Stomach smooth muscle (tissue), 2 donors: ENCODE results near the gene TMEM229A.
A peak's percentile ranks its signal among the peaks of the same experiment; 100 is the strongest.
"Not testable (repeated sequence)": the region's sequence is repeated elsewhere in the genome, so short reads cannot be mapped to it uniquely, and the experiment has no call there.

Experiments used
- H3K27ac ChIP-seq: one replicate; pipeline ENCODE4 v1.7.0; 2013; ENCODE audit warnings: mild to moderate bottlenecking, low read length, inconsistent platforms
- H3K27me3 ChIP-seq, 2 donors: one replicate each; pipeline ENCODE4 v1.7.0; 2013; ENCODE audit warnings: low read length in 2 of 2; ENCODE audit not compliant: insufficient read depth in 2 of 2, control insufficient read depth in 1 of 2
- H3K36me3 ChIP-seq, 2 donors: one replicate each; pipeline ENCODE4 v1.7.0; 2013; ENCODE audit warnings: low read length in 2 of 2; ENCODE audit not compliant: control insufficient read depth in 2 of 2, insufficient read depth in 2 of 2
- H3K4me1 ChIP-seq: one replicate; pipeline ENCODE4 v1.7.0; 2013; ENCODE audit warnings: low read length; ENCODE audit not compliant: control insufficient read depth, insufficient read depth
- H3K4me3 ChIP-seq, 2 donors: one replicate each; pipeline ENCODE4 v1.7.0; 2013; ENCODE audit warnings: low read length in 2 of 2
- H3K9ac ChIP-seq, 2 donors: one replicate each; pipeline ENCODE4 v1.7.0; 2013; ENCODE audit warnings: low read length in 2 of 2, mild to moderate bottlenecking in 1 of 2
- H3K9me3 ChIP-seq, 2 donors: one replicate each; pipeline ENCODE4 v1.7.0; 2013; ENCODE audit warnings: low read length in 2 of 2; ENCODE audit not compliant: control insufficient read depth in 2 of 2
- donor health status: healthy.
- donor health status: Pancreatic carcinoma.

The TMEM229A gene

DNA sequence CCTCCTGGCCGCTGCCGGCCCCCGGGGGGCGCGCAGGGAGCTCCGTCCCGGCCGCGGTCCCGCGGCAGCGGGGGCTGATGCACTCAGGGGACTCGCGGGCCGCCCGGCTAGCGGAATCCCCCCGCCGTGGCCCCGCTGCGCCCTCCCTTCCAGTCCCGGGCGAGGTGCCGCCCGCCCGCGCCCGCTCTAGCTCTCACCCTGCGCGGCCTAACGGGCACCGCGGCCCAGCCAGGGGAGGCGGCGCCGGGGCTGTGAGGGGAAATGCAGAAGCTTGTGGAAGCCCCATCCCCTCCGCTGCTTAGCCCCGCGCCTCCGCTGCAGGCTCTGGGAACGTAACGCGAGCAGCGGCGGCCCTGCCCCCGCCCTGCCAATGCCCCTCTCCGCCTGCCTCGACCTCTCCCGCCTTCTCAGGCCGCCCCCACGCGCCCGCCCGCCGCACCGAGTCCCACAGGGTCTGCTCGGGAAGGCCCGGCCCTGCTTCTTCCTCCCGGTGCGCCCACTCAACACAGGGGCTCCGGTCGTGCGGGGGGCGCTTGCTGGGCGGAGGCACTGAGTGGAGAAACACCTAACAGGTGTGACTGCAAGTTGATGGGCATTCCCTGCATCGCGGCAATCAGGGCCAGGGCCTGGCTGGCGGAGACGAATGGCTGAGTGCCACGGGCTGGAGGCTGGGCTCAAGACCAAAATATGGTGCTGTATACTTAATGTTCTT is 384 bp upstream of the TMEM229A start:
- peak overlapping the region in 1 of 2 donors; percentile 71 for H3K4me3 ChIP-seq
- H3K36me3 ChIP-seq: no peaks in the 10 kb centered on the region
- peaks cover 16% of the 10 kb centered on the region for H3K4me1 ChIP-seq
- peaks cover 17 to 42% of the 10 kb centered on the region in 2 donors for H3K27me3 ChIP-seq
- H3K27ac ChIP-seq: no peak overlapping the region
- H3K9ac ChIP-seq: no peak overlapping the region
- H3K9me3 ChIP-seq: no peaks in the 10 kb centered on the region

DNA sequence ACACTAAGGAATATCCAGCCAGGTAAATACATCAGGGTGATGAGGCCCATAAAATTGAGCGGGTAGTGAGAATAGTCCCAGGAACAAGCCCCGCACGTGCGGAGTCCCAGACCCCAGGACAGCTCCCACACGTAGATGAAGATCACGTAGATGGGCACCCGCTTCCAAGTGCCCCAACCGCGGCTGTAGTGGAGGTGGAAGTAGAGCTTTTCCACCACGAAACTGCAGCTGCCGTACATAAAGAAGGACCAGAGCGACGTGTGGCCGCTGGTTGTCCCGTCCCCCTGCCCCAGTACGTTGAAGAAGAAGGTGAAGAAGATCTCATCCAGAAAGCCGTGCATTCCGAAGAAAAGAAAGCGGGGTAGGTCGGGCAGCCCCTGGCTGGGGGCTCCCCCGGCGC is 948 bp downstream of the TMEM229A start:
- H3K9me3 ChIP-seq: no peaks in the 10 kb centered on the region
- no peak overlapping the region for H3K9ac ChIP-seq
- H3K27me3 ChIP-seq: peaks cover 17 to 42% of the 10 kb centered on the region in 2 donors
- peak overlapping the region; percentile 57 to 71 for H3K4me3 ChIP-seq
- H3K27ac ChIP-seq: no peak overlapping the region
- peaks cover 16% of the 10 kb centered on the region for H3K4me1 ChIP-seq
- no peaks in the 10 kb centered on the region for H3K36me3 ChIP-seq

DNA sequence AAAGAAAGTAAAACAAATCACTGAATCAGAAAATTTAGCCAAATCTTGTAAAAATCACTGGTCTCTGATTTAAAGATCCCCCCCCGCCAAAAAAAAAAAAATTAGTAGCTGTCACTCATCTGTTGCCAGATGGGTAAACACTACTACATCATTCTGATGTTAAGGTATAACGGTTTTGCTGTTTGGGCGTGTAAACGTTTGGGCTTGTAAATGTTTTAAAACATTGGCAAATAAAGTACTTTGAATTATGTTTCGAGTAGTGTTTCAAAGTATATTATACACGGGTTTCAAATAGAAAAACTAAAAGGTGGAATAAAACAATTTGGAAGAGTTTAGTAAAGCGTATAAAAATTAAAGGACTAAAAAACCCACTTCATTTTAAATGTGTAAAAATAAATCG is 1.5 kb downstream of the TMEM229A start:
- Histone ChIP-seq H3K27ac (no peak overlapping the region), H3K9me3 (no peaks in the 10 kb centered on the region), H3K9ac (no peak overlapping the region), H3K4me3 (no peak overlapping the region), H3K4me1 (peaks cover 16% of the 10 kb centered on the region), H3K36me3 (no peaks in the 10 kb centered on the region), H3K27me3 (peaks cover 17 to 42% of the 10 kb centered on the region in 2 donors)

DNA sequence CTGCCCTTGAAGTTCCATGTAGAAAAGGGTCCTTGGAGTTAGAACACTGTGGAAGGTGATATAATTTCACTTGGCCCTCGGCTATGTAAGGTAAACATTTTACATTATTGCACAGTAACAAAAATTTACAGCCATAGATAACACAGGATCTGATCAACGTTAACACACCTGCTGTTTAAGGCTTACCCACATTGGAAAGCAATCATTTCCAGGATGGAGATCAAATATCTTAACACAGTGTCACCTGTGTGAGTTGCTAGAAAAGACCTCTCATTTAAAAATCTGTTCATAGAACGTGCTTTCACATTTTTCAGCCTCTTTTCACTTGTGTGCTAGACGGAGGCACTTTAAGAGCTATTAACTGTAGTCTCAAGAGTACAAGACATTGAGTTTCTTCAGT is 1.9 kb downstream of the TMEM229A start:
- Histone ChIP-seq H3K27ac (no peak overlapping the region), H3K4me3 (no peak overlapping the region)

DNA sequence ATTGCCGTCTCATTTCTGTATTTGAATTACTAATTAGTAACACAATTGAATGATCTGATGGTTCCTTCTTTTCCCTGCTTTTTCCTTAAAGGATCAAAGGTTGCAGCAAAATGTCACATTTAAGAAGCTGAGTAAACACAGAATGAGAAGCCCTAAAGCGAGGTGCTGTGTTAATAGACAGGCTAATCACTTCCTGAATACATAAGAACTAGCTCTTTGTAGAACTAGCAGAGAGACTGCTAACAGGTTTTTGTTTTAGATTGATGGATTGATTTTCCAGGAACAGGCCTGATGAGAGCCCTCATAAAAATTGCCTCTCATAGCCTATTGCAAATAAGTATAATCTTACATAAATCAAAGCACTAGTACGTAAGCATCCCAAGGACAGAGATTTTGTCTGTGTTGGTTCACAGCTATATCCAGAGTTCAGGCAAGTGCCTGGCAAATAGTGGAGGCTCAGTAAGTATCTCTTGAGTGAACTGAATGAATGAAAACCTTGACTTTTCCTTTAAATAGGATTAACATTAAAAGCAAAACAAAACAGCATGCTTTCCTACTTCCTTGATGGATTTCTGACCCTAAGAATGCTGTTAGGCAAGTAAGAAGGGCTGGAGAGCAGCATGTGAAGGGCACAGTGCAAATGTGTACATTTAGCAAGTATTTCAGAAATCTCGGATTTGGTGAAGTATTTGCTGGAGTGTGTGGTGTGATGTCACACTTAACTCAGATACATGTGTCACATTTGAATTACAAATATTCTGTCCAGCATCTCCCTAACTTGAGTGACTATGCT is 3.3 kb downstream of the TMEM229A start:
- H3K9ac ChIP-seq: no peak overlapping the region

More for the DNA sequence above, 1.9 kb downstream of the TMEM229A start:
- Histone ChIP-seq H3K9ac (no peak overlapping the region), H3K9me3 (no peaks in the 10 kb centered on the region), H3K27me3 (peaks cover 17 to 42% of the 10 kb centered on the region in 2 donors), H3K4me1 (peaks cover 16% of the 10 kb centered on the region), H3K36me3 (no peaks in the 10 kb centered on the region)

DNA sequence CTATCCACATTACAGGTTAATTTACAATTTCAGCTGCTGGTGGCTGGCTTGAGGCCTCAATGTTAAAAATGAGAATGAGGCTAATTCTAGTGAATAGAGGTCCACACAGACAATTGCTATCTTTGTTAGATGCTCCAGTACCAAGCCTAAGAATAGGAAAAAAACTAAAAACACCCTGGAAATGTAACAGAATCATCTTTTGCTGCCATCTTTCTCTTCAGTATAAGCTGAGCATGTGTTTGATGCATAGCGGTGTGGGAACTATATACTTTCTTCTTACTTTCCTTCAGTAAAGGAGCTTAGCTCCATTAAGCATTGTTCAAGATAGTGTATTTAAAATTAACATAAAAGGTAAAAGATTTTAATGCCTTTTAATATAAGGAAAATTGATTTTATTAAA is 5.6 kb downstream of the TMEM229A start:
- no peak overlapping the region for H3K9ac ChIP-seq
- H3K27ac ChIP-seq: no peak overlapping the region
- H3K9me3 ChIP-seq: no peaks in the 10 kb centered on the region
- H3K36me3 ChIP-seq: no peaks in the 10 kb centered on the region
- no peak overlapping the region for H3K4me3 ChIP-seq
- peaks cover 6% of the 10 kb centered on the region for H3K4me1 ChIP-seq
- H3K27me3 ChIP-seq: peaks cover 15 to 35% of the 10 kb centered on the region in 2 donors

More for the DNA sequence above, 3.3 kb downstream of the TMEM229A start:
- Histone ChIP-seq H3K36me3 (no peaks in the 10 kb centered on the region), H3K4me3 (no peak overlapping the region), H3K9me3 (no peaks in the 10 kb centered on the region), H3K4me1 (peaks cover 16% of the 10 kb centered on the region), H3K27me3 (peaks cover 17 to 42% of the 10 kb centered on the region in 2 donors), H3K27ac (no peak overlapping the region)

DNA sequence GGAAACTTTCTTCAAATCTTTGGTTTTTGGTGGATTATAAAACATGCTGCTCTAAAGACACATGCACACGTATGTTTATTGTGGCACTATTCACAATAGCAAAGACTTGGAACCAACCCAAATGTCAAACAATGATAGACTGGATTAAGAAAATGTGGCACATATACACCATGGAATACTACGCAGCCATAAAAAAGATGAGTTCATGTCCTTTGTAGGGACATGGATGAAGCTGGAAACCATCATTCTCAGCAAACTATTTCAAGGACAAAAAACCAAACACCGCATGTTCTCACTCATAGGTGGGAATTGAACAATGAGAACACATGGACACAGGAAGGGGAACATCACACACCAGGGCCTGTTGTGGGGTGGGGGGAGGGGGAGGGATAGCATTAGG is 8.5 kb downstream of the TMEM229A start:
- not testable (repeated sequence) for H3K36me3 ChIP-seq, H3K9me3 ChIP-seq, H3K9ac ChIP-seq, H3K4me3 ChIP-seq, H3K27ac ChIP-seq, H3K27me3 ChIP-seq, H3K4me1 ChIP-seq

DNA sequence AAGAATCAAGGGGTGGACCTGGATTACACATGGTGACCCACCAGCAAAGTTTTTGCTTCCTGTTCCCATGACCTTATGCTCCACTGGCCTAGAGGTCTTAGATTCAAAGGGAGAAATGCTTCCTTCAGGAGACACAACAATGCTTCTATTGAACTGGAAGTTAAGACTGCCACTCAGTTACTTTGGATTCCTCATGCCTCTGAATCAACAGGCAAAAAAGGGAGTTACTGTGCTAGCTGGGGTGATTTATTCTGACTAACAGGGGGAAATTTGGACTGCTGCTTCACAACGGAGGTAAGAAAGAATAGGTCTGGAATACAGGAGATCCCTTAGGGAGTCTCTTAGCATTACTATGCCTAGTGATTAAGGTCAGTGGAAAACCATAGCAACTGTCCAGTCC is 10.3 kb downstream of the TMEM229A start:
- Histone ChIP-seq H3K9me3 (no peaks in the 10 kb centered on the region), H3K27ac (no peak overlapping the region), H3K4me1 (no peaks in the 10 kb centered on the region), H3K27me3 (no peaks in the 10 kb centered on the region), H3K9ac (no peak overlapping the region), H3K4me3 (no peak overlapping the region), H3K36me3 (no peaks in the 10 kb centered on the region)

DNA sequence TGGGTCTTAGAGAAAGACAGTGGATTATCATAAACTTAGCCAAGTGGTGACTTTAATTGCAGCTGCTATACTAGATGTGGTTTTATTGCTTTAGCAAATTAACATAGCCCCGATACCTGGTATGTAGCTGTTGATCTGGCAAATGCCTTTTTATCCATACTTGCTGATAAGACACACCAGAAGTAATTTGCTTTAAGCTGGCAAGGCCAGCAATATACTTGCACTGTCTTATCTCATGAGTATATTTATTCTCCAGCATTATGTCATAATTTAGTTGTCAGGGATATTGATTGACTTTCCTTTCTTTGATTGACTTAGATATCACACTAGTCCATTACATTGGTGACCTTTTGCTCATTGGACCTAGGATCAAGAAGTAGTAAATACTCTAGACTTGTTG is 12.8 kb downstream of the TMEM229A start:
- Histone ChIP-seq H3K36me3 (no peaks in the 10 kb centered on the region), H3K9me3 (no peaks in the 10 kb centered on the region)

DNA sequence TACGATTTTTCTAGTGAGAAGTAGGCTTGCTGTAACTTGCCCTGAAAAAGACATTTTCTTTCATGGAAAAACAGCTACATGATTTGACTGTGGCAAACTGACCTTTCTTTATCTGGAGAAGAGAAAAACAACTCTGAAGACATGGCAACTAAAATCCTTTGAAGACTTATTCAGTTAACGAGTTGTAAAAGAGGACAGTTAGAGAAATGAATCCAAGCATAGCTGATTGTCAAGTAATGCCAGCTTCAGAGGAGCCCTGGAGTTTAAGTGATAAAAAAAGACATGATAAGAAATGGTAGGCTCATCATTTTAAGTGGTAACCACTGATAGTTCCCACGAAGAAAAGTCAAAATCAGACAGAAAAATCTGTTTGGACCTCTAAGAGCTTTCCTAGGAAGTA is 19.6 kb downstream of the TMEM229A start:
- Histone ChIP-seq H3K4me3 (no peak overlapping the region), H3K27ac (no peak overlapping the region), H3K36me3 (no peaks in the 10 kb centered on the region), H3K9me3 (no peaks in the 10 kb centered on the region), H3K9ac (no peak overlapping the region), H3K4me1 (no peaks in the 10 kb centered on the region), H3K27me3 (no peaks in the 10 kb centered on the region)

More for the DNA sequence above, 12.8 kb downstream of the TMEM229A start:
- Histone ChIP-seq H3K4me1 (no peaks in the 10 kb centered on the region), H3K9ac (no peak overlapping the region), H3K27me3 (no peaks in the 10 kb centered on the region), H3K27ac (no peak overlapping the region), H3K4me3 (no peak overlapping the region)

DNA sequence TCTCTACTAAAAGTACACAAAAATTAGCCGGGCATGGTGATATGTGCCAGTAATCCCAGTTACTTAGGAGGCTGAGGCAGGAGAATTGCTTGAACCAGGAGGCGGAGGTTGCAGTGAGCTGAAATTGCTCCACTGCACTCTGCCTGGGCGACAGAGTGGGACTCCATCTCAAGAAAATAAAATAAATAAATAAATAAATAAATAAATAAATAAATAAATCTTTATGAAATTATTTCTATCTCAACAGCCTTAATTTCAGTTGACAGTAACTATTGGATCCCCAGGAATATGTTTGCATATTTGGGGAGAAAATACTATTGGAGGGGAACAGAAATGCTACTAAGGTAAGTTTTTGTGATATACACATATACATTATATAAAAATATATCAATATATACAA is 20.0 kb downstream of the TMEM229A start:
- no peaks in the 10 kb centered on the region for H3K9me3 ChIP-seq
- no peak overlapping the region for H3K27ac ChIP-seq
- no peaks in the 10 kb centered on the region for H3K27me3 ChIP-seq
- no peaks in the 10 kb centered on the region for H3K36me3 ChIP-seq
- no peak overlapping the region for H3K9ac ChIP-seq
- no peak overlapping the region for H3K4me3 ChIP-seq
- no peaks in the 10 kb centered on the region for H3K4me1 ChIP-seq
